ENCODE data around the gene RHOT2.

The RHOT2 gene

GRCh38 chr16:667780-668518 is at the start of gene RHOT2:
Gene RHOT2 (plus strand): TSS chr16:668132. CDS start chr16:668200, 68 bp downstream.
- no peaks in the 10 kb centered on the region for H3K27me3 ChIP-seq (ENCODE audit: control insufficient read depth, insufficient read depth, low read length)
- no peaks in the 10 kb centered on the region for H3K9me3 ChIP-seq (ENCODE audit: control insufficient read depth, insufficient read depth, low read length)
- H3K27ac ChIP-seq (ENCODE audit: low read length) = no peak within 1 kb of the TSS
- peak within 1 kb of the TSS; percentile 97 for H3K4me3 ChIP-seq (ENCODE audit: low read length)
- WGBS (ENCODE audit: insufficient coverage, insufficient read length) = no CpG with 5 or more reads among the region's 78 CpGs
- no peak for DNase-seq (ENCODE audit: low read depth, low spot score)
- peaks cover 39% of the 10 kb centered on the region for H3K36me3 ChIP-seq (ENCODE audit: control insufficient read depth, insufficient read depth, low read length)
- no peaks in the 10 kb centered on the region for H3K4me1 ChIP-seq (ENCODE audit: control insufficient read depth, insufficient read depth, low read length)

GRCh38 chr16:619476-620100 is 48.3 kb upstream of the RHOT2 start:
- no peaks in the 10 kb centered on the region for H3K9me3 ChIP-seq (ENCODE audit: control insufficient read depth, insufficient read depth, low read length)
- 0 out of 2 replicates have a peak, but pooled peaks cover 1% of the 10 kb centered on the region for H3K36me3 ChIP-seq (ENCODE audit: control insufficient read depth, insufficient read depth, low read length)
- no peaks in the 10 kb centered on the region for H3K4me1 ChIP-seq (ENCODE audit: control insufficient read depth, insufficient read depth, low read length)
- H3K4me3 ChIP-seq (ENCODE audit: low read length) = no peak overlapping the region
- H3K27ac ChIP-seq (ENCODE audit: low read length) = no peak overlapping the region
- H3K27me3 ChIP-seq (ENCODE audit: control insufficient read depth, insufficient read depth, low read length) = no peaks in the 10 kb centered on the region
- no peak for DNase-seq (ENCODE audit: low read depth, low spot score)
- no CpG with 5 or more reads among the region's 20 CpGs for WGBS (ENCODE audit: insufficient coverage, insufficient read length)

GRCh38 chr16:620700-621525 is 47.0 kb upstream of the RHOT2 start:
- no peak for DNase-seq (ENCODE audit: low read depth, low spot score)
- Histone ChIP-seq H3K4me3 (ENCODE audit: low read length) (no peak overlapping the region), H3K4me1 (ENCODE audit: control insufficient read depth, insufficient read depth, low read length) (no peaks in the 10 kb centered on the region), H3K27me3 (ENCODE audit: control insufficient read depth, insufficient read depth, low read length) (no peaks in the 10 kb centered on the region), H3K36me3 (ENCODE audit: control insufficient read depth, insufficient read depth, low read length) (no peaks in the 10 kb centered on the region), H3K27ac (ENCODE audit: low read length) (no peak overlapping the region), H3K9me3 (ENCODE audit: control insufficient read depth, insufficient read depth, low read length) (no peaks in the 10 kb centered on the region)
- no CpG with 5 or more reads among the region's 41 CpGs for WGBS (ENCODE audit: insufficient coverage, insufficient read length)

- Histone ChIP-seq H3K27me3 (ENCODE audit: control insufficient read depth, insufficient read depth, low read length) (no peaks in the 10 kb centered on the region), H3K4me3 (ENCODE audit: low read length) (no peak overlapping the region), H3K36me3 (ENCODE audit: control insufficient read depth, insufficient read depth, low read length) (no peaks in the 10 kb centered on the region), H3K9me3 (ENCODE audit: control insufficient read depth, insufficient read depth, low read length) (no peaks in the 10 kb centered on the region), H3K27ac (ENCODE audit: low read length) (no peak overlapping the region), H3K4me1 (ENCODE audit: control insufficient read depth, insufficient read depth, low read length) (no peaks in the 10 kb centered on the region)
- no peak for DNase-seq (ENCODE audit: low read depth, low spot score)
- WGBS (ENCODE audit: insufficient coverage, insufficient read length) = no CpG with 5 or more reads among the region's 21 CpGs
These were observed 46.3 kb upstream of the RHOT2 start for GRCh38 chr16:621526-622105.

- no peaks in the 10 kb centered on the region for H3K36me3 ChIP-seq (ENCODE audit: control insufficient read depth, insufficient read depth, low read length)
- peaks cover 3% of the 10 kb centered on the region; the same call in 1 of the 2 replicates for H3K4me1 ChIP-seq (ENCODE audit: control insufficient read depth, insufficient read depth, low read length)
- no peak overlapping the region for H3K27ac ChIP-seq (ENCODE audit: low read length)
- no peak for DNase-seq (ENCODE audit: low read depth, low spot score)
- H3K27me3 ChIP-seq (ENCODE audit: control insufficient read depth, insufficient read depth, low read length) = no peaks in the 10 kb centered on the region
- H3K9me3 ChIP-seq (ENCODE audit: control insufficient read depth, insufficient read depth, low read length) = no peaks in the 10 kb centered on the region
- no peak overlapping the region for H3K4me3 ChIP-seq (ENCODE audit: low read length)
- no CpG with 5 or more reads among the region's 17 CpGs for WGBS (ENCODE audit: insufficient coverage, insufficient read length)
These were observed 45.0 kb upstream of the RHOT2 start for GRCh38 chr16:622920-623280.

GRCh38 chr16:624526-625070 is 43.3 kb upstream of the RHOT2 start:
- Histone ChIP-seq H3K4me3 (ENCODE audit: low read length) (no peak overlapping the region), H3K4me1 (ENCODE audit: control insufficient read depth, insufficient read depth, low read length) (peaks cover 5% of the 10 kb centered on the region), H3K27ac (ENCODE audit: low read length) (no peak overlapping the region), H3K9me3 (ENCODE audit: control insufficient read depth, insufficient read depth, low read length) (no peaks in the 10 kb centered on the region), H3K36me3 (ENCODE audit: control insufficient read depth, insufficient read depth, low read length) (0 out of 2 replicates have a peak, but pooled peaks cover 2% of the 10 kb centered on the region), H3K27me3 (ENCODE audit: control insufficient read depth, insufficient read depth, low read length) (no peaks in the 10 kb centered on the region)
- DNase-seq (ENCODE audit: low read depth, low spot score) = no peak
- WGBS (ENCODE audit: insufficient coverage, insufficient read length) = no CpG with 5 or more reads among the region's 10 CpGs

GRCh38 chr16:625117-625976 is 42.6 kb upstream of the RHOT2 start:
- H3K27me3 ChIP-seq (ENCODE audit: control insufficient read depth, insufficient read depth, low read length) = no peaks in the 10 kb centered on the region
- H3K36me3 ChIP-seq (ENCODE audit: control insufficient read depth, insufficient read depth, low read length) = 0 out of 2 replicates have a peak, but pooled peaks cover 2% of the 10 kb centered on the region
- no peaks in the 10 kb centered on the region for H3K9me3 ChIP-seq (ENCODE audit: control insufficient read depth, insufficient read depth, low read length)
- WGBS (ENCODE audit: insufficient coverage, insufficient read length) = no CpG with 5 or more reads among the region's 37 CpGs
- H3K4me3 ChIP-seq (ENCODE audit: low read length) = no peak overlapping the region
- no peak overlapping the region for H3K27ac ChIP-seq (ENCODE audit: low read length)
- peaks cover 11% of the 10 kb centered on the region for H3K4me1 ChIP-seq (ENCODE audit: control insufficient read depth, insufficient read depth, low read length)
- no peak for DNase-seq (ENCODE audit: low read depth, low spot score)

- WGBS (ENCODE audit: insufficient coverage, insufficient read length) = no CpG with 5 or more reads among the region's 35 CpGs
- no peak for DNase-seq (ENCODE audit: low read depth, low spot score)
- peaks cover 12% of the 10 kb centered on the region for H3K4me1 ChIP-seq (ENCODE audit: control insufficient read depth, insufficient read depth, low read length)
These were observed 41.8 kb upstream of the RHOT2 start for GRCh38 chr16:625977-626765.

More at GRCh38 chr16:625977-626765, 41.8 kb upstream of the RHOT2 start:
- H3K27ac ChIP-seq (ENCODE audit: low read length) = no peak overlapping the region
- no peaks in the 10 kb centered on the region for H3K9me3 ChIP-seq (ENCODE audit: control insufficient read depth, insufficient read depth, low read length)
- 0 out of 2 replicates have a peak, but pooled peaks cover 2% of the 10 kb centered on the region for H3K36me3 ChIP-seq (ENCODE audit: control insufficient read depth, insufficient read depth, low read length)
- no peak overlapping the region for H3K4me3 ChIP-seq (ENCODE audit: low read length)
- no peaks in the 10 kb centered on the region for H3K27me3 ChIP-seq (ENCODE audit: control insufficient read depth, insufficient read depth, low read length)

Measured in iPS DF 6.9 (cell line).